ENCODE data around the gene CENPP. TPM values are rescaled to one million over a fixed set of nuclear protein-coding genes. Genes with fewer than 3 reads are reported as not detected.

Gene CENPP
- total RNA-seq, 1 donor from 2014 or later = 27.2 TPM

DNA sequence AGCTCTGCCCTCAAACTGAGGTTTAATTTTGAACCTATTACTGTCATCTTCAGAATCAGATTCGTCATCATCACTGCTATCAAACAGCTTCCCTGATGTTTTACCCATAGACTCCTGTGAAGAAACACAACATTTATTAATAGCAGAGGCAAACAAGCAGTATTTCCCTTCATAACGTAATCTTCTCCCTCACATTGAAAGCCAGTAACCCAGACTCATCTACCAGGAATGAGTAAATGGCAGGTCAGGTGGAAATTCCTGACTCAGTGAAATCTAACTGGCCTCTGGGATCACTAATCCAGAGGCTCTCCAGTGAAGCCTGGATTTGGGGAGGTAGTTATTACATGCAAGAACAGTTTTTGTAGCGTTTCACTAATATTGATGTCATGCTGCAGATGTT, 15.2 kb upstream of the CENPP start:
- intact Hi-C loops (cut with micrococcal nuclease) = no loop called here

DNA sequence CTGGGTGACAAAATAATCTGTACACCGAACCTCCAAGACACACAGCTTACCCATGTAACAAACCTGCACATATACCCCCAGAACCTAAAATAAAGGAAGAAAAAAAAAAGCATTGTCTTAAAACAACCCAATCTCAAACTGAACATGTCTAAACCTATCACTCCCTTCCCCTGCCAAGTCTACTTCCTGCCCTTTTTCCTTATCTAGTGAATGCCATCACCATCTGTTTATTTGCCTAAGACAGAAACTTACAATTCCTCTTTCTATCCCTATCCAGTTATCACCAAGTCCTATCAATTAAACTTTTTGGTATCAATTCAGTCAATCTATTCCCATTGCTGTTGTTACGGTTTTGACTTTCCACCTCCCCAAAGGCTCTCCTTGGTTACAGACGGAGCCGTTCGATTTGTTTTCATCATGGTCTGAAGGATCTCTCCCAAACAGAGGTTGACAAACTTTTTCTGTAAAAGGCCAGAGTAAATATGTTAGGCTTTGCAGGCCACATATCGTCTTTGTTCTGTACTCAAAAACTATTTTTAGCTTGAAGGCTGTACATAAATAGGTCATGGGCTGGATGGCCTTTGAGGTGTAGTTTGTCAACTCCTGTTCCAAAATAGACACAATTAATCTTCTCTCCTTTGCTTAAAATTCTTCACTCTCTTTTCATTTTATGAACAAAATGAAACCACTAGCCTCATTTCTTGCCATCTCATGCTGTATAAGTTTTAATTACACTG, 12.7 kb upstream of the CENPP start:
- intact Hi-C loops (cut with micrococcal nuclease) = no loop called here

DNA sequence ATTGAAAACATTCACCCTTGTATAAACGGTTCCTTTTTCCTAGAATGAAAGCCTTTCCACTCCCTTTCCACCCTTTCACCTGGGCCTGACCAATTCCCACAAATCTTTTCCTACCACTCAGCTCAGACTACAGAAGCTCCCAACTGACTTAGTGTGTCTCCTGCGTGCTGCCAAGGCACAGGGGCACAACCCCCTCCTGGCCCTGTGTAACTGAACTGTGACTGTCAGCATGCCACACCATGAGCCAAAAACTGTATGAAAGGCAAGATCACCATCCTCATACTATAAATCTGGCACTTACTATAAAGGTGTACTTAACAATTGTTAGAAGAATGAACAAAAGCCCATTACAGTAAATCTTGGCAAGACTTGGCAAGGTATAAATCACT, 12.1 kb upstream of the CENPP start:
- intact Hi-C loops (cut with micrococcal nuclease) = no loop called here

DNA sequence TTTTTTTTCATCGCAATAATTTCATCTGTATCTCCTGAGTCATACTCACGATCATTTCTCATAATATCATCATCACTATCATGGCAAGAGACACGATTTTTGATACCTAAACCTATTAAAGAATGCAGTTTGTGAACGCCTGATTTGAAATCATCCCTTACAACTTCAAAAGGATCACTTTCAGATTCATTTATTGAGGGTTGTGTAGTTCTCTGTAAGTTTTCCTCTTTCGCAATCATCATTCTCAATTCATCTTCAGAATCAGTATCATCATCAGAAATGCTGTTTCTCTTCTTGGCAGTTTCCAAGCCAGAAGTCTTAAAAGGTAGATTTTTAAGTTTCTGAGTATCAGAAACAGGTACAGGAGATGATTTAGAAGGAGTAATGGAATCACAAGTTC, 10.3 kb upstream of the CENPP start:
- intact Hi-C loops (cut with micrococcal nuclease) = no loop called here

DNA sequence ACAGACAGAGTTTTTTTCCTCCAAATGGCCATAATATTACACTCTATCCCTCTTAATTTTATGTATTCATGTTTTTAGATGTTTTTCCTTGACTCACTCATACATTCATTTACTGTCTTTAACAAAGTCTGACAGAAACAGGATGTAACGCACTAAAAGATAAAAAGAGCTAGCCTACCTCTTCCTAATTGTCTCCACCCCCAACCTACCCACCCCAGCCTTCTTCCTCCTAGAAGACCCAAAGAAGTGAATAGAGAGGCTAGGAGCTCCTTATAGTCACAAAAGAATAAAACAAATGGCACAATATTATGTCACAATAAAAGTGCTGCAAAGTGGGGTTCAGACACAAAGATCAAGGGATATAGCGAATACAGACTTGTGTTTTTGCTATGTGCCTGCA, 1.3 kb upstream of the CENPP start:
- intact Hi-C loops (cut with micrococcal nuclease) = no loop called here

DNA sequence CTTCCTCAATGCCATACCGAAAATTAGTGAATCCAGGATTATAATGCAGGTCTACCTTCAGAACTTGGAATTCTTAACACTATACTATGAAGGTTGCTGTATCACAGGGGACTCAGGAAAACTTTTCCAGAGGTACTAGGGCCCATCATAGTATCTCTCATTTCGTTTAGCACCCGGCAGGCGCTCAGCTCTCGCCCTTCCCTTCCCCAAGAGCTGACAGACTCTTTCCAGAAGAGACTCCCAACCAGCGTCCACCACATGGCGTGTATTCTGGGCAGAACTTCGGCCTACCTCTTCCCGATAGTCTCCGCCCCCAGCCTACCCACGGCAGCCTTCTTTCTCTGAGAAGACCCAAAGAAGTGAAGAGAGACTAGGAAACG, 874 bp upstream of the CENPP start:
- intact Hi-C loops (cut with micrococcal nuclease) = loop anchor here (1.0 to 5.0 kb wide), 5 partner anchors 32 to 345 kb away; partner anchors contain the start of genes IARS1, IPPK and SPTLC1

DNA sequence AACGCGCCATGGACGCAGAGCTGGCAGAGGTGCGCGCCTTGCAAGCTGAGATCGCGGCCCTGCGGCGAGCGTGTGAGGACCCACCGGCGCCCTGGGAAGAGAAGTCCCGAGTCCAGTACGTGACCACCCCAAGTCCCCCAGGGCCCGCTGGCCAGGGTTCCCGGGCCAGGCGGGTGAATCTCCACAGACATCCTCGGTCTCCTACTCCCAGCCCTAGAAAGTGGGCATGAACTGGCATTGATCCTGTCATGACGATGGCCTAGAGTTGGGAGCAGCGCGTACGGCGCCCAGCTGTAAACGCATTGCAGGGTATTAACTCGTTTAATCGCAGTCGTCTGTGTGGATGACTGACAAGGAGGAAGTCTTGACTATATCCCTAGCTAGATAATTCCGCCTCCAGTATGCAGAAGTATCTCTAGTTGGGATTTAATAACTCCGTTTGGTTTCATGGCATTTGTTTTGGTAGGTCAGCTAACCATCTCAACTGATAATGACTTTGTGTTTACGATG, 293 bp downstream of the CENPP start:
- intact Hi-C loops (cut with micrococcal nuclease) = loop anchor here (1.0 to 5.0 kb wide), 6 partner anchors 33 to 439 kb away; partner anchors contain the start of genes IARS1, IPPK and SPTLC1

DNA sequence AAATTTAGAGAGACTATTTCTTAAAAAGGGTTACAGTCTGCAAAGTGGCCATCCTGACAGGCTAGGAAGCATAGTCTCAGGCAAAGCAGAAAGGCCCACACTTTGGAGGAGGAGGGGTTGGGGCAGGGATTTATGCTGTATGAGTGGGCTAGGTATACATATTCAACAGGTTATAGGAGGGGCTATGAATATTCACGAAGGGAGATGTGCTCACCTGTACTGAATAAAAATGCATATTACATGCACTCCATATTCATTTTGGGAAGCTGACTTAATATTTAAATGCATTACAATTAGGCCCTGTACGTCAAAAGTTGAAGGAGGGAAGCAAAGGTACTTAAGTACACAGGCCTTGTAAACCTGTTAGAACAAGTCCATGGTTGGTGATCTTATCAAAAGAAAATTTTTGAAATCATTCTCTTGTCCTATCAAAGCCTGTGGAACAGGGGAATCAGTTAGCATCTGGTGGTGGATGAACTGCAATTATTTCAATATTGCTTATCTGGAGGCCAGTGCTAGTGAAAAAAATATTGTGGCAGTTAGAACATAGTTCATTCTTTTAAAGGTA, 1.6 kb downstream of the CENPP start:
- intact Hi-C loops (cut with micrococcal nuclease) = loop anchor here (5.0 kb wide), 1 partner anchor 305 kb away; no protein-coding TSS in a partner anchor

DNA sequence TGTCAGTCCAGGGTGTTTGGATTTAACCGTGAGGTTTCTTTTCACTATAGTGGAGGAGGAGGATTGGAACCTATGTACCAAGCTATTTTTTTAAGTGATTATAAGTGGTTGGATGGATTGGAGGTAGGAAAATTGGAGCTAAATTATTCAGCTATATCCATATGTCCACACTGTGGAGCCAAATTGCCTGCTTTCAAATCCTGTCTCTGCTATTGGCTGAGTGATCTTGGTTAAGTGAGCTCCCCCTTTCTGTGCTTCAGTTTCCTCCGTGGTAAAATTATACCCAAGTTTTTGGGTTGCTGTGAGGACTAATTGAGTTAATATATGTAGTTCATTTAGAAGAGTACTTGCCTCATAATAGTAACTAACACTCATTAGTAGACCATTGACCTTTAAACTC, 2.5 kb downstream of the CENPP start:
- intact Hi-C loops (cut with micrococcal nuclease) = loop anchor here (5.0 kb wide), 1 partner anchor 304 kb away; no protein-coding TSS in a partner anchor

DNA sequence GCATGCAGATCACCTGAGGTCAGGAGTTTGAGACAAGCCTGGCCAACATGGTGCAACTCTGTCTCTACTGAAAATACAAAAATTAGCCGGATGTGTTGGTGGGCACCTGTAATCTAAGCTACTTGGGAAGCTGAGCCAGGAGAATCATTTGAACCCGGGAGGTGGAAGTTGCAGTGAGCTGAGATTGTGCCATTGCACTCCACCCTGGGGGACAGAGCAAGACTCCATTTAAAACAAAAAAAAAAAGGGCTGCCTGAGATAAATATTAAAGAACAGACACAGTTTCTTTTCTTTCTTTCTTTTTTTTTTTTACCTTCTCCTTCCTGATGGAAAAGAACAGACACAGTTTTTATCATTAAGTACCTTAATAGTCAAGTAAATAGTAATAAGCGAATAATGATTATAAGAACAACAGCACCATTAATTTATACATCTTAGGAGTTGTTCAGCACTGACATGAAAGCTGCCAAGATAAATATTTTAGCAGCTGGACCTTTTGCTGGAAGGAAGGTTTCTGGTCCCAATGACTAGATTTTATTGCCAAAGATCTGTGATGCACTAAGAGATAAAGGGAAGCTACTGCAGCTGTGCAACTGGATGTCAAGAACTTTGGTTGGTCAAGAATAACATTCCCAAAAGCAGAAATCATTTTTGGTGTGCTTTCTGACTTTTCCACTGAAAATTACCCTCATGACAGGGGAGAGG, 7.0 kb downstream of the CENPP start:
- intact Hi-C loops (cut with micrococcal nuclease) = no loop called here

DNA sequence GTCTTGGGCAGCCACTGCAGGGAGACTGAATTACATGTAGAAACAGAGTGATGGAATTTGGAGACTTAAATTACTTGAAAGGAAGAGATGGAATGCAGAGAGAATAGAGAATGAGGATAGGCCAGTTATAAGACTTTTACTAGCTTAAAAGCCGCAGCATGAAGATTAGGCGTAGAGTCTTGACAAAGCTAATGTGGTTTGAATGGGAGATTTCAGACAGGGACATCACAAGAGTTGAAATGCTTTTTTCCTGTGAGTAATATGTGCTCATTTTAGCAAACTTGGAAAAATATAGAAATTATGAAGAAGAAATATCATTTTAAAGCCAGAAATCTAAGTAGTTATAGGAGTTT, 7.5 kb downstream of the CENPP start:
- intact Hi-C loops (cut with micrococcal nuclease) = no loop called here

DNA sequence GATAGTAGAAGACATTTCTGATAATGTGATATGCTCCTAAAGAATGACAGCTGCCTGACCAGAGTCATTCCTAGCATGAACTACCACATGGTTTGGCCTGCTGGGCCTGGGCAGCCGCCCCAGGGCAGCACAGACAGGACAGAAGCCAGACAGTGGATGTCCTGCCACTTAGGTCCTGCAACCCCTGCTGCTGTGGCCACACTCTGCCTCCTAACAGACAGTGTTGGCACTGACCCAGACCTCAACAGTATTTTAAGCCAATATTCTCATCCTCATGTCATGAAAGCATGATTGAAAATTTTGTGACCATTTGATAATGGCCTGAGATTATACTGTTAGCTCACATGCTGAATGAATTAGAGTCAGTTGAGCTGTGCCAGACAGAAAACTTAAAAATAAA, 15.8 kb downstream of the CENPP start:
- intact Hi-C loops (cut with micrococcal nuclease) = no loop called here

DNA sequence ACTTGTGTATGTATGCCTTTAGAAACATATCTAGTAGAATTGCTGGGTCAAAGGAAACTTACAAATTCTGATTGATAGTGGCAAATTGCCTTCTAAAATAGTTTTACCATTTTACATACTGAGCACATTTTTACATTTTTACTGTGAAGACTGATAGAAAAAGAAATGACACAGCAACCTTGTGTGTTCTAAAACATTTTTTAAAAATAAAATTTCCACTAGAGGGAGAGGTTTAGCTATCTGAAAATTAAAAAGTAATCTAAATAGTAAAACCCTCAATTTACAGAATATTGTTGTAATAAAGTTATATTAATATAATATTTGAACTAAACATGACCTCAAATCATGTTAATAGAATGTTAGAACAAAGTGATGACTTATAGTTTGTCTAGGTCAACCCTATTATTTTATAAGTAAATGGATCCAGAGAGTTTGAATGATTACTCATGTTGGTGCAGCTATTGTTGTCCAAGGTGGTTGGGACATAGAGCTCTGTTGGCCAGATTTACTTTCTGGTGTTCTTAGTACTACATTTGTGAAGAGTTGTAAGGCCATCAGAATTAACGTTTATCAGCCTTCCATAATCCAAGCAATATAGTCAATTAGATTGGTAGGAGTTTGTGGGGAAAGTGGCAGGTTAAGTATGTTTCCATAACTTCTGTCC, 17.2 kb downstream of the CENPP start:
- intact Hi-C loops (cut with micrococcal nuclease) = no loop called here

DNA sequence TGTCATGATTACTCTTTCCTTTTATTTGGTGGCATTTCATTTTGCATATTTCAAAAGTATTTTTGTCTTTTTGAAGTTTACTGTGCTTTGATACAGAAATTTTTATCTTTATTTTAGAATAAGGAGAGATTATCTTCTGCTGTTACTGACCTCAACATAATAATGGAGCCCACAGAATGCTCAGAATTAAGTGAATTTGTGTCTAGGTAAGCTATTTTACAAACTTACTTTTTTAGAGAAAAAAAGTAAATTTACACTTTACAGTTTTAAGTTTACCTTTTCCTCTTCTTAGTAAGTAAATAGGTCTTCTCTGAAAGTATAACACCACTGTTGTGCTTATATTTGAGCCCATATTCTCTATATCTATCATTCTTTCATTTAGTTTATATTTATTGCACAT, 19.8 kb downstream of the CENPP start:
- intact Hi-C loops (cut with micrococcal nuclease) = no loop called here

DNA sequence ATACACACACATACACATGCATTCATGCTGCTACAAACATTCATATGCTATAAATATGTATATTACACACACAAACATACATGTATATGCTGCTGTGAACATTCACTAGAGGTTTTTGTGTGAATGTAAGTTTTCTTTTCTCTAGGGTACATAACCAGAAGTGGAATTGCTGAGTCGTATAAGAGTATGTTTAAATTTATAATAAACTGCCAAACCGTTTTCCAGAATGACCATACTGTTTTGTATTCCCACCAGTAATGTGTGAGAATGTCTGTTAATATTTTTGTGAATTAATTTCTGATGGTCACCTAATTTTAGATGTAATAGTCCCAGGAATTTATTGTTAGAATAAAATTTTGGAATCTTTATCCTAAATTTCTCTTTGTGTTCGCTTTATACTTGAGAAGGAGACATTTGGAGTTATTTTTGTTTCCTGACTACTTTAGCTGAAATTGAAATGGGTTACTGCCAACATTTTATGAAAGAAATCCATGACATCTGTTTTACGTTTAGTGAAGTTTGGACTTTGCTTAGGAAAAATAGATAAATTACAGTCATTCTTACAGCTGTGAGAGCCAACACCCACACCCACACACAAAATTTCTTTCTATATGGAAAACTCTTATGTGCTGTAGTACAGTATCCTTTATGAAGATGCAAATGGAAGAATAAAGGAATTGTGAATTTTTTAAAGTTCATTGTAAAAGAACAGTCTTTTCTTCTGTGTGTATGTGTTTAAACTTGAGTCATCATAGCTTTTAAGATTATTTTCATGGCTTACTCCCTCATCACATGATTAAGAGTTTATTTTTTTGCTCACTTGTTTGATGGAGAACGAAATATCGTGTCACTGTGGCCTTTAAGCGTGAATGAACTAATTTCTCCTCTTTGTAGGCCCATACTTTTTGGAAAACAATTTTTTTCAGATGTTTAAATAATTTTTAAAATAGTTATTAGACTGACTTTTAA, 24.3 kb downstream of the CENPP start:
- intact Hi-C loops (cut with micrococcal nuclease) = no loop called here

DNA sequence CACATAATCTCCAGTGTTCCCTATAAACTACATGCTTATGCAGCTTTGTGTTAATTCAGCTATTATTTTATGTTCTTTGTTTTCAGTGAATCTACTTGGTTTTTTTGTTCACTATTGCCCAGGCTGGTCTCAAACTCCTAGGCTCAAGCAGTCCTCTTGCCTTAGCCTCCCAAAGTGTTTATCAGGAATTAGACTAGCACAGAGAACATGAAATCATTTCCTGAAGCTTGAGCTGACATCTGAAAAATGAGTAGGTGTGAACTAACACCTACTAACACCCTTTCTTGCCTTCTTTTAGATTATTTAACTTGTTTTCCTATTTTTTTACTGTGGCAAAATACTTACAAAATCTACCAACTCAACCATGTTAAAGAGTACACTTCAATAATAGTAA, 25.0 kb downstream of the CENPP start:
- intact Hi-C loops (cut with micrococcal nuclease) = no loop called here

DNA sequence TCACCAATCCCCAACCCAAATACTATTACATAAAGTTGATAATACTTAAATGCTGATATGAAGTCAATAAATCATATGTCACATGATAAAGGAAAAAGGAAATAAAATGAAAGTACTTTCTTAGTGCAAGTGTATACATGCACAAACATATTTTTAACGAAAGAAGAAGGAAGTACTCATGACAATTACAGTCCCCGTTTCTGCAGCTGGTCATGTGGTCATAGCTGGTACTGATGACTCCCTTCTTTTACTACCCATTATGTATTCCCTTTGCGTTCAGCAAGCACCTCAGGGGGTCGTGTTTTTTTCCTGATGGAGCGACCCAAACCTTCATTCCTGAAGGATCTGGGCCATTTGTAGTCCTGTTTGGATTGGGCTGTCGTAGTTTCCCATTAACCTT, 27.3 kb downstream of the CENPP start:
- intact Hi-C loops (cut with micrococcal nuclease) = no loop called here

DNA sequence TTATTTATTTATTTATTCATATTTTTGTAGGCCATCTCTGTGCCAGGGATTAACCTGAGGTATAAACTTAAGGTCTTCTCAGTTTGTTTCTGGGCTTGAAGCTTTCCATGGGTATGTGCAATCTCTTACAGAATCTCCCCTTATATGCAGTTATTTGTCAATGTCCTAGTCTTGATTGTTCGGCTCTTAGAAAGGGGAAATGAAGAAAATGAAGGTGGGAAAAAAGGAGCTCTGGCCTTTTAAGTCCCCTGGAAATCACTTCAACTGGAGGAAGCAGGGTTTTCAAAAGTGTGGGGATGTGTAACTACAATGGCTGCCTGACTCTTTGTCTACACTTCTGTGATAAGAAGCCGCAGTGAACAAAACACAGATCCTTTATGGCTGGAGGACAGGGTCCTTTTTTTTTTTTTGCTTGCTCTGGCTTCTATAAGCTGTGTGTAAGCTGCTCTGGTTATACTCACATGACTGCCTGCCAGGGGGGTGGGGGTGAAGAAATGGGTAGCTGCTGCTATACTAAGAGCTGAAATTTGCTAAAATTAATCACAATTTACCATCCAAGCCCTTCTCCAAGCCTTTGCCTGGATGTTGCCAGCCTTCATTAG, 33.7 kb downstream of the CENPP start:
- intact Hi-C loops (cut with micrococcal nuclease) = no loop called here

DNA sequence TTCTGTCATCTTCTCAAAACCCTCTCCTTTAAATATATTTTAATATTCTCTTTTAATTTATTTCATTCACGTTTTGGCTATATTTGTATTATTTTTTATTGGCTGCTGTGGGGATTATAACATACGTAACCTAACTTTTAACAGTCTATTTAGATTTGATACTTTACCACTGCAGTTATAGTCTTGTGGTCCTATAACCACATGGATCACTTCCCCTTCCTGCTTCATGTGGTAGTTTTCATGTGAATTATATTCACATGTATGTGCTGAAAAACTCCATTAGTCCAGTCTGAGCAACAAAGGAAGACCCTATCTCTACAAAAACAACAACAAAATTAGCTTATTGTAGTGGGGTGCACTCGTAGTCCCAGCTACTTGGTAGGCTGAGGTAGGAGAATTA, 34.3 kb downstream of the CENPP start:
- intact Hi-C loops (cut with micrococcal nuclease) = no loop called here

DNA sequence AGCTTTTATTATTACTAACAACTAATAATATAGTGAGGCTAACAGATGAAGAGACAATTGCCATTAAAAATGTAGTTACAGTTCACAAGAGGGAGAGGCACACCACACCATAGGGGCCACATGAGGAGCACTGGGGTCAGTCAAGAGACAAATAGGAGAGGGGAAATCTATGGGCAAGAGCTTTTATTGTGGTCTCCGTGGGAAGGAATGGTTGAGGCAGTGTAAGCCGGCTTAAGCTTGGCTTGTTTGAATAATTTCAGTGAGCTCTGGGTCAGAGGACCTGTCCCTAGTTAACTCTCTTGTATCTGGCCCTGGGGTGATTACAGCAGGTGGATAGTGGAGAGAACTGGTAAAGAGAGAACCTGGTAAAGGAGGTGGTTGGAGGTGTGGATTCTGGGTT, 43.3 kb downstream of the CENPP start:
- intact Hi-C loops (cut with micrococcal nuclease) = no loop called here
